ENCODE data around the gene MYO15A.

Gene MYO15A

GRCh38 chr17:18184143-18185031 is 75.8 kb downstream of the MYO15A start:
- H3K4me1 ChIP-seq (ENCODE audit: insufficient read depth, low read length), result peaks cover 9% of the 10 kb centered on the region
- peak overlapping the region; percentile 80 for H3K9ac ChIP-seq (ENCODE audit: low read depth, low read length)
- no peaks in the 10 kb centered on the region for H3K9me3 ChIP-seq (ENCODE audit: control insufficient read depth, insufficient read depth, low read length)
- H3K36me3 ChIP-seq (ENCODE audit: insufficient read depth, low read length), result no peaks in the 10 kb centered on the region

GRCh38 chr17:18185391-18185790 is 76.8 kb downstream of the MYO15A start:
- H3K9ac ChIP-seq (ENCODE audit: low read depth, low read length), result peak overlapping the region; percentile 80; the same call in 1 of the 2 replicates
- H3K36me3 ChIP-seq (ENCODE audit: insufficient read depth, low read length), result no peaks in the 10 kb centered on the region
- peaks cover 9% of the 10 kb centered on the region for H3K4me1 ChIP-seq (ENCODE audit: insufficient read depth, low read length)
- no peaks in the 10 kb centered on the region for H3K9me3 ChIP-seq (ENCODE audit: control insufficient read depth, insufficient read depth, low read length)

GRCh38 chr17:18185832-18186626 is 77.5 kb downstream of the MYO15A start:
- peak overlapping the region; percentile 80; the same call in 1 of the 2 replicates for H3K9ac ChIP-seq (ENCODE audit: low read depth, low read length)
- H3K9me3 ChIP-seq (ENCODE audit: control insufficient read depth, insufficient read depth, low read length), result no peaks in the 10 kb centered on the region
- no peaks in the 10 kb centered on the region for H3K36me3 ChIP-seq (ENCODE audit: insufficient read depth, low read length)
- H3K4me1 ChIP-seq (ENCODE audit: insufficient read depth, low read length), result peaks cover 9% of the 10 kb centered on the region

GRCh38 chr17:18186627-18186982 is 78.0 kb downstream of the MYO15A start:
- H3K36me3 ChIP-seq (ENCODE audit: insufficient read depth, low read length), result no peaks in the 10 kb centered on the region
- peaks cover 9% of the 10 kb centered on the region for H3K4me1 ChIP-seq (ENCODE audit: insufficient read depth, low read length)
- peak overlapping the region; percentile 80; the same call in 1 of the 2 replicates for H3K9ac ChIP-seq (ENCODE audit: low read depth, low read length)
- no peaks in the 10 kb centered on the region for H3K9me3 ChIP-seq (ENCODE audit: control insufficient read depth, insufficient read depth, low read length)

DNA sequence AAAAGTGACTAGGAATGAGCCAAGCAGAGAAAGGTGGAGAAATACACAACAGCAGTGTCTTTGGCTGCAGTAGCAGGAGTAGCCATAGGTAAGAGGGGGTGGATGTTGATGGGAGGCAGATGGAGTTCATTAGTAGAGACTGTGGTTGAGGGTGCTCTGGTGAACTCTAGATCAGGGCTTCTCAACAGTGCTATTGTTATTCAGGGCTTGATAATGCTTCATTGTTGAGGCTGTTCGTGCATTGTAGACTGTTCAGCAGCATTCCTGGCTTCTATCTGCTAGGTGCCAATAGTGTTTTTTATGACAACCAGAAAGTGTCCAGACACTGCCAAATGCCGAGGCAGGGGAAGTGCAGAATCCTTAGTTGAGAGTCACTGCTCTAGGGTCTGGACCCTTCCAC is 78.7 kb downstream of the MYO15A start:
- H3K36me3 ChIP-seq (ENCODE audit: insufficient read depth, low read length), result no peaks in the 10 kb centered on the region
- H3K9ac ChIP-seq (ENCODE audit: low read depth, low read length), result no peak overlapping the region
- H3K4me1 ChIP-seq (ENCODE audit: insufficient read depth, low read length), result peaks cover 9% of the 10 kb centered on the region
- H3K9me3 ChIP-seq (ENCODE audit: control insufficient read depth, insufficient read depth, low read length), result no peaks in the 10 kb centered on the region

GRCh38 chr17:18187821-18188761 is 79.5 kb downstream of the MYO15A start:
- Histone ChIP-seq H3K36me3 (ENCODE audit: insufficient read depth, low read length) (no peaks in the 10 kb centered on the region), H3K9ac (ENCODE audit: low read depth, low read length) (no peak overlapping the region), H3K4me1 (ENCODE audit: insufficient read depth, low read length) (peaks cover 9% of the 10 kb centered on the region), H3K9me3 (ENCODE audit: control insufficient read depth, insufficient read depth, low read length) (no peaks in the 10 kb centered on the region)

- H3K4me1 ChIP-seq (ENCODE audit: insufficient read depth, low read length), result peaks cover 5% of the 10 kb centered on the region
- no peaks in the 10 kb centered on the region for H3K9me3 ChIP-seq (ENCODE audit: control insufficient read depth, insufficient read depth, low read length)
- H3K36me3 ChIP-seq (ENCODE audit: insufficient read depth, low read length), result peaks cover 5% of the 10 kb centered on the region
- no peak overlapping the region for H3K9ac ChIP-seq (ENCODE audit: low read depth, low read length)
Observed at GRCh38 chr17:18190628-18191235, 82.2 kb downstream of the MYO15A start.

GRCh38 chr17:18191236-18191667 is 82.7 kb downstream of the MYO15A start:
- H3K4me1 ChIP-seq (ENCODE audit: insufficient read depth, low read length), result no peaks in the 10 kb centered on the region; the same call in 1 of the 2 replicates
- no peaks in the 10 kb centered on the region for H3K9me3 ChIP-seq (ENCODE audit: control insufficient read depth, insufficient read depth, low read length)
- H3K36me3 ChIP-seq (ENCODE audit: insufficient read depth, low read length), result peaks cover 5% of the 10 kb centered on the region
- H3K9ac ChIP-seq (ENCODE audit: low read depth, low read length), result no peak overlapping the region

DNA sequence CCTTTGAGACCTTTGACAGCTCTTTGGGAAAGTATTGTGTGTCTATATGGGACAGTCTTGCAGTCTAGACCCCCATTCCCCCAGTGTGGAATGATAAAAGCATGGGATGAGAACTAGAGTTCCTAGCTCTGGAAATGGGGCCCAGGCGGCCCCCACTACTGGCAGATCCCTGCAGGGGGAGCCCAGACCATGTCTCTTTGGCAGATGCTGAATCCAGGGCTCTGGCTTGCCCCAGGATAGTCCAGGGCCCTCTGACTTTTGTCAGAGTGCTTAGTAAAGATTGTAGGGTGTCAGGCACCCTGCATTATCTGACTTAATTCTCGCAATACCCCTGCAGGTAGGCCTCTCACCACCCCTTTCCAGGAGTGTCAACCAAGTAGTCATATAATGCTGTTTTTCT is 83.4 kb downstream of the MYO15A start:
- H3K4me1 ChIP-seq (ENCODE audit: insufficient read depth, low read length), result no peaks in the 10 kb centered on the region
- H3K36me3 ChIP-seq (ENCODE audit: insufficient read depth, low read length), result peaks cover 8% of the 10 kb centered on the region
- no peak overlapping the region for H3K9ac ChIP-seq (ENCODE audit: low read depth, low read length)
- H3K9me3 ChIP-seq (ENCODE audit: control insufficient read depth, insufficient read depth, low read length), result no peaks in the 10 kb centered on the region

GRCh38 chr17:18194394-18194793 is 85.8 kb downstream of the MYO15A start:
- Histone ChIP-seq H3K36me3 (ENCODE audit: insufficient read depth, low read length) (peaks cover 23% of the 10 kb centered on the region), H3K9ac (ENCODE audit: low read depth, low read length) (no peak overlapping the region), H3K9me3 (ENCODE audit: control insufficient read depth, insufficient read depth, low read length) (no peaks in the 10 kb centered on the region), H3K4me1 (ENCODE audit: insufficient read depth, low read length) (no peaks in the 10 kb centered on the region)

DNA sequence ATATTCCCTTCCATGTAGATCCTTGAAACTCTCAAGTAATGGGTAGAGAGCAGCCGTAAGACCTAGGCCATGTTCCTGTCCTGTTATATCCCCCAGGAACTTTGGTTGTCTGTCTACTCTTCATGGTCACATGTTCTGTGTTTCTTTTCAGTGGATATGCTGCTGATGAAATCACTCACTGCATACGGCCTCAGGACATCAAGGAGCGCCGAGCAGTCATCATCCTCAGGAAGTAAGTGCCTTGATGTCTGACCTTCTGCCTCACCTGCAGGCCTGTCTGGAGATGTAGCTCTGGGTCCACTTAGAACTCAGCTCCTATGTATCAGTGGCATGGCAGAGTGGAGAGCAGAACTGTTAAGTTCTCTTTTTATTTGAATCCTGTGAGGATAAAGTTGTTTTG is 86.2 kb downstream of the MYO15A start:
- Histone ChIP-seq H3K36me3 (ENCODE audit: insufficient read depth, low read length) (peaks cover 23% of the 10 kb centered on the region), H3K9ac (ENCODE audit: low read depth, low read length) (no peak overlapping the region), H3K9me3 (ENCODE audit: control insufficient read depth, insufficient read depth, low read length) (no peaks in the 10 kb centered on the region), H3K4me1 (ENCODE audit: insufficient read depth, low read length) (no peaks in the 10 kb centered on the region)

DNA sequence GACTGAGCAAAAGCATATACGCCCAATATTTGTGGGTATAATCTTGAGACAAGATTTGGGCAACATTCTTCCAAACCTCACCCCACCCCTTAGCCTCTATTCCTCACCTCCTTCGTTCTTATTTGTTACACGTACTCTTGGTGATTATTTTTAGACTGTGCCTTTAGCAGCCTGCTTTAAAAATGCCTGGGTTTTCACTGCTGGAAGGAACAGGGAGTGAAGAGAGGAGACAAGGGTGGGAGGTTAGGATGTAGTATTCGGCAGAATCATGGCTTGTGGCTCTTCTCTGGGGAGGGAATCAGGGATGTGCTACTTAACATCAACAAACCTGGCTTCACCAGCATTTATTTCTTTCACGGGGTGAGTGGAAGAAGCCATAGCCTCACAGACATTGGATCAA is 86.7 kb downstream of the MYO15A start:
- Histone ChIP-seq H3K9ac (ENCODE audit: low read depth, low read length) (no peak overlapping the region), H3K4me1 (ENCODE audit: insufficient read depth, low read length) (no peaks in the 10 kb centered on the region; the same call in 1 of the 2 replicates), H3K36me3 (ENCODE audit: insufficient read depth, low read length) (peaks cover 23% of the 10 kb centered on the region), H3K9me3 (ENCODE audit: control insufficient read depth, insufficient read depth, low read length) (no peaks in the 10 kb centered on the region)

- H3K4me1 ChIP-seq (ENCODE audit: insufficient read depth, low read length), result peaks cover 3% of the 10 kb centered on the region; the same call in 1 of the 2 replicates
- no peaks in the 10 kb centered on the region for H3K9me3 ChIP-seq (ENCODE audit: control insufficient read depth, insufficient read depth, low read length)
- H3K9ac ChIP-seq (ENCODE audit: low read depth, low read length), result no peak overlapping the region
- peaks cover 23% of the 10 kb centered on the region for H3K36me3 ChIP-seq (ENCODE audit: insufficient read depth, low read length)
Observed at GRCh38 chr17:18197535-18198194, 89.1 kb downstream of the MYO15A start.
